HG02571 (cell line): Measurements from ENCODE around the gene LRRC18.

Experiments used
- ATAC-seq: cut with Tn5 transposase; IDR thresholded peaks from one replicate; pipeline ENCODE4 v1.9.1; 2021; ENCODE audit warnings: mild to moderate bottlenecking, moderate library complexity; ENCODE audit not compliant: unreplicated experiment

LRRC18 gene

GRCh38 chr10:48923748-48924147, 15.9 kb downstream of the LRRC18 start:
- no peak for ATAC-seq

- ATAC-seq = no peak
Observed at GRCh38 chr10:48913674-48914073, 26.0 kb downstream of the LRRC18 start.

- ATAC-seq = no peak
Observed at GRCh38 chr10:48910548-48910947, 29.1 kb downstream of the LRRC18 start.

- ATAC-seq = no peak
Observed at GRCh38 chr10:48907730-48908129, 31.9 kb downstream of the LRRC18 start.

- no peak for ATAC-seq
Observed at GRCh38 chr10:48906841-48907240, 32.8 kb downstream of the LRRC18 start.

GRCh38 chr10:48905311-48905710, 34.3 kb downstream of the LRRC18 start:
- ATAC-seq = no peak

- no peak for ATAC-seq
Observed at GRCh38 chr10:48904861-48905260, 34.8 kb downstream of the LRRC18 start.

- no peak for ATAC-seq
Observed at GRCh38 chr10:48903151-48903550, 36.5 kb downstream of the LRRC18 start.

- no peak for ATAC-seq
Observed at GRCh38 chr10:48902096-48902495, 37.5 kb downstream of the LRRC18 start.

GRCh38 chr10:48901319-48901718, 38.3 kb downstream of the LRRC18 start:
- no peak for ATAC-seq

- ATAC-seq = no peak
Observed at GRCh38 chr10:48900371-48900801, 39.3 kb downstream of the LRRC18 start.

GRCh38 chr10:48899781-48900180, 39.9 kb downstream of the LRRC18 start:
- ATAC-seq = no peak

GRCh38 chr10:48898426-48898825, 41.2 kb downstream of the LRRC18 start:
- ATAC-seq = no peak

GRCh38 chr10:48897441-48897790, 42.2 kb downstream of the LRRC18 start:
- ATAC-seq = no peak

GRCh38 chr10:48896756-48897440, 42.7 kb downstream of the LRRC18 start:
- ATAC-seq = no peak

GRCh38 chr10:48895803-48896195, 43.8 kb downstream of the LRRC18 start:
- ATAC-seq = no peak

GRCh38 chr10:48894911-48895802, 44.5 kb downstream of the LRRC18 start:
- no peak for ATAC-seq

- ATAC-seq = no peak
Observed at GRCh38 chr10:48890888-48891850, 48.5 kb downstream of the LRRC18 start.

- ATAC-seq = no peak
Observed at GRCh38 chr10:48887982-48888381, 51.7 kb downstream of the LRRC18 start.

- ATAC-seq = no peak
Observed at GRCh38 chr10:48885376-48885775, 54.3 kb downstream of the LRRC18 start.
